ENCODE measurements around the gene PRDM5. TPM values are rescaled to one million over a fixed set of nuclear protein-coding genes. Genes with fewer than 3 reads are reported as not detected.
A peak's percentile ranks its signal among the peaks of the same experiment; 100 is the strongest.
"Not testable (repeated sequence)": the region's sequence is repeated elsewhere in the genome, so short reads cannot be mapped to it uniquely, and the experiment has no call there.

Gene PRDM5
- total RNA-seq, 1 donor from 2014 or later: 28.8 TPM

DNA sequence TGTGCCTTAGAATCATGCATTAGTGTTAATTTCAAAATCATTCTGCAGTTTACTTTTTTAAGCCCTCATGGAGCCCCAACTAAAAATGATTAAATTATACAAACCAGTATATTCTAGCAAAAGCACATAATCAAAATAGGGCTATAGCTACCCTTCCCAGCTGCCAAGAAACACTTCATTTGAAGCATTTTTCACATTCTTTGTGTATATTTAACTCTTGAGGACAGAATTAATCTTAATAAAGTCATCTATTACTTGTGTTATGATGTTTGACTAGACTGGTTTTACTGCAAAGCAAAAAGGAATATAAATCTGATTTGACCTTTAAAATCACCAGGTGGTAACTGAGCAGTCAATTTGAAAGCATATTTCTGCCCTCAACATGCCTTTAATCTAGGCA is 145.1 kb downstream of the PRDM5 start:
- ATAC-seq (no peak), DNase-seq (ENCODE audit: low spot score) (no peak)
- intact Hi-C loops (cut with DNase I): no loop called here

DNA sequence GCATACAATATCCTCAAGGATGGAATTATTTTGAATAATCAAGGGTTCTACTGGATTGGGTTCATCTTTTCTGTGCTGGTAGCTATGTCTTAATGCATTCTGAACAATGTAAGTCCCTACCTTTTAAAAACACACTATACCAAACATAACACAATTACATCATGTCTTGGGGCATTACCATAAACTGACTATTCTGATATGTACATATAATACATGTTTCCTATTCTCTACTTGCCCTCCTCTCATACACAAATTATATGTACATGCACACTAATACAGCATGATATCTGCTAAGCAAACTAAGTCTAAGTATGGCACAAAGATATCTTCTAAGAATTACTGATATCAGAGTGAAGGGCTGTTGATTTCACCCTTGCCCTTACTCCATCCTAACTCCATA is 147.1 kb downstream of the PRDM5 start:
- no peak for ATAC-seq
- intact Hi-C loops (cut with DNase I): no loop called here
- no peak for DNase-seq (ENCODE audit: low spot score)

DNA sequence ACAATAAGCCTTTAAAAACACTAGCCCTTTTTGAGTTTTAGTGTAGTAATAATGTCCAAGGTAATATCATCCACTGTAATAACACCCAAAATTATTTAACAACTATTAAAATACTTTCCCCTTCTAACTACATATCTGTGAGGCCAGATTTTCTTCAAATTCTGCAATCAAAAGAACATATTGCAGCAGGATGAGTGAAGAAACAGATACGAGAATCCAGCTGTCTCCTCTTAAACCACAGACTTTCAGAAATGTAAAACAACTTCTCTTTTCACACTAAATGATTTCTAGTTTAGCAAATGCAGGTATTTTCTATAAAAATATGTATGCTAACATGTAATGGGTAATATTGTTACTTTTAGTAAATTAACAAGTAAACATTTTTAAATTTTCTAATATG is 148.9 kb downstream of the PRDM5 start:
- no peak for DNase-seq (ENCODE audit: low spot score)
- no peak for ATAC-seq
- intact Hi-C loops (cut with DNase I): no loop called here

DNA sequence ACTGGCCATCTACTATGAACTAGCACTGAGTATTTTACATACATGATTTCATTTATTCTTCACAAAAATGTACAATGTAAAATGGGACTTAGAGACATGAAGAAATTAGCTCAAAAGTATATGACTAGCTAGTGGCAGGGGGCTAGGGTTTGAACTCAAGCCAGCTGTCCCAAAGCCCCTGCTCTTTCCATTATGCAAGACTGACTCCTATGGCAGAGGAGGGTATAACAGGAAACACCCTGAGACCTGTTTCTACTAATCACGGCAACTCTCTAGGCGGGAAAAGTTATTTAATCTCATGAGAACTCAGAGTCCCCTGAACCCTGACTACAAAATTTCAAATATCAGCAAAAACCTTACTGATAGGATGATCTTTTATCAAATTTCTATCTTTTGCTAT is 150.6 kb downstream of the PRDM5 start:
- ATAC-seq: no peak

DNA sequence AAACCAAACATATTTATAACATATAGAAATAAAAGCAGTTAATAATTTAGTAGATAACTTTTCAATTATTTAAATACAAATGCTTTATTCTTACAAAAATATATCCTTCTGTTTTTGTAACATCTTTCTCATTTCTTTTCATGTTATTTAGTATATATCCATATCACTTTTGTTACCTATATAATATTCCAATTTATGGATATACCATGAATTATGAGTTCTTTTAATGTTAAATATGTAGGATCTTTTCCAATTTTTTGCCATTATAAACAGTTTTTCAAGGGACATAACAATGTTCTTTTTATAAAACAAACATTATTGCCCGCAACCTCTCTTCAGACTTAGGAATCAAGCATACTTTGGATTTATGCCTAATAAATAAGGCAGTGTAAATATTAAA is 151.6 kb downstream of the PRDM5 start:
- DNase-seq (ENCODE audit: low spot score) (no peak), ATAC-seq (no peak)
- intact Hi-C loops (cut with DNase I): no loop called here

More for the DNA sequence above, 150.6 kb downstream of the PRDM5 start:
- intact Hi-C loops (cut with DNase I): no loop called here
- DNase-seq (ENCODE audit: low spot score): no peak

DNA sequence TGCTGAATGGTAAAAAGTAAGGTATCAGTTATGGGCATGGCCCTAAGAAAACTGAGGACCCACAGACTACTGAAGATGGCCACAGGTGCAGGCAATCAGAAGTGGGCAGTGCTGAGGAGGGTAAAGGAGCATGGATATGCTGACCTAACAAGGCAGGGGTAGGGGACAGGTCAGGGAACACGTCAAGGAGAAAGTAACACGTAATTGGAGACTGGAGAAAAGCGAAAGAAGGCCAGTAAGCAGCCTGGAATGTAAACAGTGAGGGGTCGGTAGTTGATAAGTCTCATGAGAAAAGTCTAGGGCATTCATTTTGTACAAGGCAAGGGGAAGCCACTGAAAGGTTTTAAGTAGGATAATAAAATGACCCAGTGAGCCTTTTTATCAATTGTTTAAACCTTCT is 153.3 kb downstream of the PRDM5 start:
- DNase-seq (ENCODE audit: low spot score): no peak
- intact Hi-C loops (cut with DNase I): no loop called here
- ATAC-seq: peak; percentile 10

DNA sequence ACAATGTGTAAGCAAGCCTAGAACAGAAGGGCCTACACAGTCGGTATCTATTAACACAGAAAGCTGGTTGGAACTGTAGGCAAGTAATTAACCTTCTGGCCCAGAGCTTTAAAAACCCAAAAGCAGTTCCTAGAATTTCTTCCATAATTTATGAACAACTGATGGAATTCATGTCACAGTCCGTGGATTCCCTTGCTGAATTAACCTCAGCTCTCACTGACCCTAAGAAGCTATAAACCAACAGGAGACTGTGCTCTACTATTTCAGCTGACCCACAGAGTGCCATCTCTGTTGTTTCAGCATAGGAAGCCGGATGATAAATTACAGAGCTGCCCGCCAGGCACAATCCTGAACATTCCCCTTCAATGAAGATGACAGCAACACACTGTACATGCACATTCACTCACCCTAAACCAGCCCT is 157.3 kb downstream of the PRDM5 start:
- intact Hi-C loops (cut with DNase I): no loop called here
- ATAC-seq: no peak
- no peak for DNase-seq (ENCODE audit: low spot score)

DNA sequence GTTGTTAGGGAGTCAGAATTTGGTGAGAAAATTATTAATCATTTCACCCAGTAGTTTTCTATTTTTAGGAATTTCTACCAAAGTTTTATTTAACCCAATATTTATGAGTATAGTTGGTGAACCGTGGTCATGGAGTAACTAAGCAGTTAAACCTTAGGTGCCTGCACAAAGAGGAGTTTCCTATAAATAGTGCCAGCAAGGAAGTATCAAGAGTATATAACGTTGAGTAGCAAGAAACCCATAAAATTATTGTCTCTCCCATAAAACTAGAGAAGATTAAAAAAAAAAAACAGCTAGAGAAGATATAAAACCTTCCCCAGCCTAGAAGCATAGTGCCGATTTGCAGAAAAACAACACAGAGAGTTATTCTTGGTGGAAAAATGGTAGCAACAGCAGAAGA is 158.9 kb downstream of the PRDM5 start:
- intact Hi-C loops (cut with DNase I): no loop called here
- ATAC-seq (no peak), DNase-seq (ENCODE audit: low spot score) (no peak)

DNA sequence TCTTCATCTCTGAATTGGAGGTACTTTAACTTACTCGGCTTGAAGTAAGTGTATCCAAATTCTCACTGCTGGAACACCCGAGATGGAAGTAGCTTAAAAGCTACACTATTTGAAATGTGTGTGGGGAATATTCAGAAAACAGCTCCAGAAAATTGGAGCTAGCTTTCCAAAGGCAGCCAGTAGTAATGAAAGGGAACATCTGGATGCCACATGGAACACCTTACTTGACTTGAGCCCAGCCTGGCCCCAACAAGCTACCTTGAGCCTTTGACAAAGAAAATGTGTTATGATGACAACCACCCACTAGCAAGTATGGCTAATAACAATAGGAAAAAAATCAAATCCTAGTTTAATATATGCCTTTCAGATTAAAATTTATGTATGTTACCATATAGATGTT is 161.5 kb downstream of the PRDM5 start:
- DNase-seq (ENCODE audit: low spot score) (no peak), ATAC-seq (no peak)
- intact Hi-C loops (cut with DNase I): no loop called here

DNA sequence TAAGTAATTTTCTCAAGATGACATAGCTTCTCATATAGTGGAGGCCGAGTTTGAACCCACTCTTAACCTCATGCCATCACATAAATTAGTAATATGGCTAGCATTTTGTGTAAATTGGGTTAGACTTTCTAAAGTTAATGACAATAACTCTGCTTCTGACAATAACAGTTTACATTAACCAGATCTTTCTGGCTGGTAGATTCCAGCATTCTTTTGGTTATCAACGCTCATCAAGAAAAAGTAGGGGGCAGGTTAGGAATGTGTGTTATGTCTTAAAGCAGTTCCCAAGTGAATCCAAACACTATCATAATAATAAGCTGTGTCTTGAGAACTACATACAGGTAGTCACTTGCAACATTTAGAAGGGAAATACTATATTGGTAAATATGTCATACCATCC is 162.5 kb downstream of the PRDM5 start:
- ATAC-seq: no peak
- DNase-seq (ENCODE audit: low spot score): no peak
- intact Hi-C loops (cut with DNase I): no loop called here

DNA sequence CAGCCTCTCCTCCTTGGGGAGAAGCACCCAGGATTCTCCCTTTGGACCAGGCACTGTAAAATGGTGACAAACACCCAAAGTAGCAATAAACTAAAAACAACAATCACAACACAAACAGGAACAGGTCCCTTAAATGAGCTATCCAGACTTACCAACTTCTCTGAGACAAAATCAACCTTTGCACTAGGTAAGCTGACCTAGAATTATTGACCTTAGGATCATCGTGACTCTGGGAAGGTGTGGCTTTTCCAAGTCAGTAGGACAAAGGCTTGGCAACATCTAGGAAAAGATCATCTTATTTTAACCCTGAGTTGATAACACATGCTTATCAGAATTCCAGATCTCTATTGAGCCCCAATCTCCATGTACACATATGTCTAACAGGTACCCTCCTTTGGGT is 166.7 kb downstream of the PRDM5 start:
- ATAC-seq (no peak), DNase-seq (ENCODE audit: low spot score) (no peak)
- intact Hi-C loops (cut with DNase I): no loop called here

DNA sequence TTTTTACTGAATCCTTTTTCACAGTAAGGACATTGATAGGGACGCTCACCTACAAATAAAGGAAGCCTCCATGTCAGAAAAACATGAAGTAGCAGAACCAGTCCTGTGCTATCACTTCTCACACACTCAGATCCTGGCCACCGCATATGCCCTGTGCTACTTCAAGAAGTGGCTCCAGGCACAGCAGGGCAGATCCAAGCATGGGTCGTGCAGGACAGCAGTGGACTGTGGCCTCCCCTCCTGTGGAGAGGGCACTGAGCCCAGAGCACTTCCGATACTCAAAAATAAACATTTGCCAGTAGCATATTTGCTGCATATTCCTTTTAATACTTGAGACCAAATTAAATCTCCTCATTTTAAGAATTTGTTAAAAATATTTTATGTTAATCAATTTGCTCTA is 167.9 kb downstream of the PRDM5 start:
- intact Hi-C loops (cut with DNase I): no loop called here
- no peak for ATAC-seq
- DNase-seq (ENCODE audit: low spot score): no peak

DNA sequence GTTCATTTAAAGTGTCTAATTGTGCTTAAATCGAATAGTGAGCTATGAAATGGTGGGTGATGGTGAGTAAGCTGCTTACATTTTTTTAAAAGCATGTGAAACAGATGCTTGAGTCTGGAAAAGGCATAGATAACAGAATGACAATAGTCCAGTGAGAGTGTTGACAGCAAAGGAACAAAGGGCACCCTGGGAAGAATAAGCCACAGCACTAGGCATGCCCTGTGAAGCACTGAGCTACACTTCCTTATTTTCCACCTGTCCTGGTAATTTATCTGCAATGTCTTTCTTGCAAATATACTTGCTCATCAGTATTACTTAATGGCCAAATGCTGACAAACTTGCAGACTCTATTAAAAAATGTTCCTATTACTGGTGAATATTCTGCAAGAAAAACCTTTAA is 168.7 kb downstream of the PRDM5 start:
- no peak for ATAC-seq
- intact Hi-C loops (cut with DNase I): no loop called here
- DNase-seq (ENCODE audit: low spot score): no peak

DNA sequence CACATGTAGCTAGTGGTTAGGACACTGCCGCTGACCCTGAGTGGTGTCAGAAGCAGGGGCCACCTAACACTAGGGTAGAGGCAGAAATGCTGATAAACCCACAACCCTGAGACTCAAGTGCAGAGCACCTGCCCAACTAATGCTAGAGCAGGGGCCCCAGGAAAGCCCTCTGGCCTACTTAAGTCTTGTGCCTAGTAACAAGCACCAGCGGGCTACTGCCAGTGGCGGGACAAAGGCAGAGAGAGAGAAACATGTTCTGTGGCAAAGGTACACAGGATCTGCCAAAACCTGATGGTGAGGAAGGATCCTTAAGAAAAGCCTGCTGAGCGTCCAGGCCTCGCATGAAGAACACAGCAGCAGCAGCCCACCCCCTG is 172.4 kb downstream of the PRDM5 start:
- intact Hi-C loops (cut with DNase I): no loop called here
- ATAC-seq (no peak), DNase-seq (ENCODE audit: low spot score) (no peak)

DNA sequence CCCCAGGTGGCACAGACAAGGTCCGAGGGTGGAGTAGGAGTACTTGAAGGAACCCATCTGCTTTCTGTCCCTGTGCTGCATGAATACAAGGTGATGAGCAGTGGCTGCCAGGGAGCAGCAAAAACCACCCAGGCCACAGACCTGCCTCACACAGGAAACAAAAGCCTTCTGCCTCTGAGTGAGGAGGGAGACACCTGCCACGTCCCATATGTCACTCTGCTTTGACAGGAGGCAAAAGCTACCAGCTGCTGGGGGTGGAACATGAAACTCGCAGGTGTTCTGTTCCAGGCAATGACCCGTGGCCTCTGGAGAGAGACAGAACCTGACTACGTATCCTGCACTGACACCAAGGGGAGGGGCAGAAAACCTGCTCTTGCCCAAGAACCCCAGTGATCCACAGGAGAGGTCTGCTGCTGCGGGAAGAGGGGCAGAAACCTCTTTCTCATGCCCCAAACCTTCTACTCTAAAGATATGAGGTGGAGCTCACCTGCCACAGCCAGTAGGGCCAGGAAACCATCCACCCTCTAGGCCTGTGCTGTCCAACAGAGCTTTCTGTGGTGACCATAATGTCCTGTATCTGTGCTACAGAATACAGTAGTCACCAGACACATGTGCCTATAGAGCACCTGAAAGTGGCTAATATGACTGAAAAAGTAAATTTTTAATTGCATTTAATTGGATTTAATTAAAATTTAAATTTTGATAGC is 172.9 kb downstream of the PRDM5 start:
- intact Hi-C loops (cut with DNase I): no loop called here
- no peak for ATAC-seq
- no peak for DNase-seq (ENCODE audit: low spot score)

DNA sequence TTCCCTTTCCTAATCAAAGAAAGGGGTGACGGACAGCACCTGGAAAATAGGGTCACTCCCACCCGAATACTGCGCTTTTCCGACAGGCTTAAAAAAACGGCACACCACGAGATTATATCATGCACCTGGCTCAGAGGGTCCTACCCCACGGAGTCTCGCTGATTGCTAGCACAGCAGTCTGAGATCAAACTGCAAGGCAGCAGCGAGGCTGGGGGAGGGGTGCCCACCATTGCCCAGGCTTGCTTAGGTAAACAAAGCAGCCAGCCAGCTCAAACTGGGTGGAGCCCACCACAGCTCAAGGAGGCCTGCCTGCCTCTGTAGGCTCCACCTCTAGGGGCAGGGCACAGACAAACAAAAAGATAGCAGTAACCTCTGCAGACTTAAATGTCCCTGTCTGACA is 180.9 kb downstream of the PRDM5 start:
- DNase-seq (ENCODE audit: low spot score); intact Hi-C loops (cut with DNase I); ATAC-seq: not testable (repeated sequence)

DNA sequence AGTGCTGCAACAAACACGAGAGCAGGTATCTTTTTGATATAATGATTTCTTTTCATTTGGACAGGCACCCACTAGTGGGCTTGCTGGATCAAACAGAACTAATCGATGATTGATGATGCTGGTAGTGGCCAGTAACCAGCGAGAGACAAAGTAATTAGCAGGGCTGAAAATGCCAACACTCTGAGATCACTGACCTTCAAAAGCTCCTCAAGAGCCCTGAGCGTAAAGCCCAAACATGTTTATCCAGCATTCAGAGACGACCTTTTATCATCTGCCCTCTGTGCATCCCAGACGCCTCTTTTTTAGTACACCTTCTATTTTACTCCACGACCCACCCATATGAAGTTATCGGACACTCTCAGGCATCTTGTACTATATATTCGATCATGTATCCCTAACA is 186.2 kb downstream of the PRDM5 start:
- DNase-seq (ENCODE audit: low spot score) (no peak), ATAC-seq (no peak)
- intact Hi-C loops (cut with DNase I): no loop called here

DNA sequence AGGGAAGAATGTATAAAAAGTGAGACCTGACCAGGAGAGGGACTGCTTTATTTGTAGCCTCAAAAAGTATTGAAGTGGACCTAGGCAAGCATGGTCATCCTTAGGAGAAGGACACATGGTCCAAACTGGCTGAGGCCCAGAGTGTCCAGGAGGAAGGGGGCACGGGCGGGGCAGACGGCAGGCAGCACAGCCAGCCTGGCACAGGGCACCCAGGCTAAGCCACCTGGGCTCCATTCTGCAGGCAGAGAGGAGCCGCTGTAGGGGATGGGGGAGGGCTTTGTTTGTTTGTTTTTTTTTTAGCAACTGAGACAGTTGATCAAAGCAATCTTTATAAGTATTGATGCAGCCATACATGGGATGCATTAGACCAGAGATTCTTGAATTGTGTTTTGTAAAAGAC is 188.6 kb downstream of the PRDM5 start:
- intact Hi-C loops (cut with DNase I): no loop called here
- no peak for DNase-seq (ENCODE audit: low spot score)
- no peak for ATAC-seq

DNA sequence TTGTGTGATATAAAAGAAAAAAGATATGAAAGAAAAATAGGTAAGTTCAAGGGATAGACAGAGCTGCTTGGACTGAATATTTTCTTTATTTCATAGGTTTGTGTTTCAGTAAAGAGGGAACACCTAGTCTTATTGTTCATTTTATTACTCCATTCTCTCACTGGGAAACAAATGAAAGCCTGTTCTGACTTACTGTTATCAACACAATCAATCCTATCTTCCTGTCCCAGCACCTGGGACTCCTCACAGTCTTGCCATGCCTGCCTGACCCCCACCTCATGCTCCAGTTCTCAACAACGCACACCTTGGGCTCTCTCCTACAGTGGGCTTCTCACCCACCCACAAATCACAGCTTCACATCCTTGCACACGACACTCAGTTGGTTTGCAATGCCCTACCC is 189.5 kb downstream of the PRDM5 start:
- ATAC-seq: no peak
- intact Hi-C loops (cut with DNase I): no loop called here
- DNase-seq (ENCODE audit: low spot score): no peak

DNA sequence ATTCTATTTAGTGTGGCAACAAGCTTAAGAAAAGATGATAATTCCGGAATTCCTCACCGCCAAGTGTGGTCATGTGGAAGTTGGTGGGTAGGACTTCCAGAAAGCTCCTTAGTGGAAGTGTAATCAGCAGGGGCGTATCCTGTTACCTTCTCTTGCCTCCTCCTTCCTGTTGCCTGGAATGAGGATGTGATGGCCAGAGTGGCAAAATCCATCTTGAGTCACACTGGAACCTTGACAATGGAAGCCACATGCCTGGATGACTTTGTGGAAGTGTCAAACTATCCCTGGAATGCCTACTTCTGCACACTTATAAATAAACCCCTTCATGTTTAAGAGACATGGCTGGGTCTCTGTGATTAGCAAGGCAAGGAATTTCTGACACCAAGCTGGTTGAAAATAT is 191.0 kb downstream of the PRDM5 start:
- DNase-seq (ENCODE audit: low spot score) (no peak), ATAC-seq (no peak)
- intact Hi-C loops (cut with DNase I): no loop called here

DNA sequence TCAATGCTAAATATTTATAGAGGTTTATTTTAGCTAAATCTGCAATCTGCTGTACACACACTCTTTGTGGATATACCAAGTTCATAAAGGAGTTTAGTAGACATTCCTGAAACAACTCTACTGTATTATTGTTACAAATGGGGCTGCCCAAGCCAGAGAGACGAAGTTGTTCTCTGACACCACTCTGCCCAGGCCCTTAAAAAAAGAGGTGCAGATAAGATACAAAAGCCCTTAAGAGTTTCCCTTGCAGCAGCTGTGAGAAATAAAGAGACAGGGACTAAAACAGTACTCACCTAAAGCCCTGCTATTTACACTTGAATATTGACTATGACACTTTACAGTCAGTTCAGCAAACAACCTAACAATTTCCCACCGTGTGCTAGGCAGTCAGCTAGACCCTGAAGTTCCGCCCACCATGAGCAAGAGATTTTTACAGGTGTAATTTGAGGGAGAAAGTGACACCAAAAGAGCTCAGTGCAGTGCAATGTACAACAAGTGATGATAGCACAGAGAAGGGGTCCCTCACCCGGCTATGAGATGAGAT is 191.7 kb downstream of the PRDM5 start:
- intact Hi-C loops (cut with DNase I): no loop called here
- no peak for ATAC-seq
- DNase-seq (ENCODE audit: low spot score): no peak
